SKM-1 treated with dmso at 0.1 percent for 144 hours (cell line): Measurements from ENCODE around the gene DNAH5.
"Not testable (repeated sequence)": the region's sequence is repeated elsewhere in the genome, so short reads cannot be mapped to it uniquely, and the experiment has no call there.

Experiments
- DNase-seq: peaks from one replicate; lab custom pipeline; 2025; ENCODE audit not compliant: unreplicated experiment; lab: John Stamatoyannopoulos, UW

The DNAH5 gene

GRCh38 chr5:13944560-13945199 is at the start of gene DNAH5:
DNAH5 (minus strand) TSS chr5:13944688; CDS start chr5:13944438, 250 bp downstream.
- DNase-seq, result no peak

DNA sequence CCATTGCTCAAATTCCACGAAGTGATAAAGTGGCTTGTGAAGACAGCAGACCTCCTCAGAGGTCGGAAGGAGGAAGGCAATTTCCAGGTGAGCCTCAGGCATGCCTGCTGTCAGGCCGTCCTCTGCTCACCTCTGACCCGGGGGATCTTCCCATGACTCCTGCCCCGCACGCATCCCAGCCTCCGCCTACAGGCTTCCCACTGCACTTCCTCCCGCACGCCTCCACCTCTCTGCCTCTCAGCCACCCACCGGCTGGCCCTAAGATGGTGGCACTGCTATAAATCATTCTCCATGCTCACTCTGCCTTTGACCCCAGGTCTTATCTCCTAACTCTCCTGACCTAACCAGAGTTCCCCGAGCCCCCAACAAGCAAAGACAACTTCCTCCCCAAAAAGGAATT is 49.4 kb upstream of the DNAH5 start:
- no peak for DNase-seq

- DNase-seq, result no peak
Measured at GRCh38 chr5:13992795-13993194, 48.3 kb upstream of the DNAH5 start.

GRCh38 chr5:13991365-13991764 is 46.9 kb upstream of the DNAH5 start:
- no peak for DNase-seq

DNA sequence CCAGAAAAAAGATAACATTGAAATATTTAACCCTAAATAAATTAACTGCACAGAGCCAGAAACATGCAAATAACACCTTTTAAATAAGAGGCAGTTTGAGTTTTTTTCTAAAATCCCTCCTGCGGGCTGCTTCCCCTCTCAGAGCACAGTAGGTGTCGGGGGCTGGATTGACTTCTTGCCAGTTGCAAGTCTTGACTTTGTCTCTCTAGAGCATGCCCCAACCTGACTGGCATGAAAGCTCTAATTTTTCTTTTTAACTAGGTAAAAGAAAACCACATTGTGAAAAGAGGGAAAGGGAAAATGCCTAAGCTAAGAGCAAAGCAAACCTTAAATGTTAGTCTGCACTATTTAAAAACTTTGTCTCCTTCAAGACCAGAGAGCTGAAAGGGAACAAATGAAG is 46.4 kb upstream of the DNAH5 start:
- no peak for DNase-seq

GRCh38 chr5:13989832-13990231 is 45.3 kb upstream of the DNAH5 start:
- DNase-seq, result no peak

- DNase-seq, result peak; percentile 25
Measured at GRCh38 chr5:13987843-13988464, 43.5 kb upstream of the DNAH5 start.

- no peak for DNase-seq
Measured at GRCh38 chr5:13985731-13986418, 41.4 kb upstream of the DNAH5 start.

GRCh38 chr5:13984888-13985287 is 40.4 kb upstream of the DNAH5 start:
- not testable (repeated sequence) for DNase-seq

DNA sequence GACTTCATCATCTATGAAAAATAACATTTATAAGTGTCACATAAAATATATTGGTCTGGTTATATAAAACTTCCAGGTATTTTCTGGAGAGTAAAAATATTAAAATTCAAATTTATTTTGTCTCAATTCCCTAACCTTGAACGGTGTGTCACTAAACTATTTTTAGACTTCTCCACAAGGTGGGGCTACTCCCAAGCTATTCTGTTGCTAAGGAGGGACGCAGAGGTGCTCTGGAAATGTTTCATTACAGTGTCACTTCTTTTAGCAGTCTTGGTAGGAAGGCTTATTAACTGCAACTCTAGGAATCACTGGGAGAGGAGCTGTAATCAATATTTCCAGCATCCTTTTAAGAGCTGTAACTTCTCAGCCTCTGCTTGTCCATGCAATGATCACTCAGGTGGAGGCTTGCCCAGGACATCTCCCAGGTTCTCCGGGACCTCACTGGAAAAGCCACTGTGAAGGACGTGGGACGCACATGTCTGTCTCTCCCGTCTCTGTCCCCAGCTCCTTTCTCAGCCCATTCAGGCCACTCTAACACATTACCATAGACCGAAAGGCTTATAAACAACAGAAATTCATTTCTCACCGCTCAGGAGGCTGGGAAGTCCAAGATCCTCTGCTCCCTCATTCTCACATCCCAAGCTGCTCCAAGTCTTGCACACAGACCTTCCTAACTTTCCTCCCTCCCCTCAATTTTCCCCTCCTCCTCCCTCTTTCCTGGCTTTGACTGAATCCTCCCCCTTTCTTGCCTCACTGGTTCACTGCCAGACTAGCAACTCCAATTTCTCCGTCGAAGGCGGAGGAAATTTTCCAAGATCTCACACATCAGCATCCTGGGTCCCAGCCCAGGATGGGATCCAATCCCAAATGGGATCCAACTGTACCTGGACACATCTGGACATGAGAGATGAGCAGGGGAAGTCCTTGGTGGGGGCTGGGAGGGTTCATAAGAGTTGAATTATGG is 32.7 kb upstream of the DNAH5 start:
- peak; percentile 27 for DNase-seq

GRCh38 chr5:13976223-13976622 is 31.7 kb upstream of the DNAH5 start:
- DNase-seq, result no peak

- no peak for DNase-seq
Measured at GRCh38 chr5:13975246-13975645, 30.8 kb upstream of the DNAH5 start.

GRCh38 chr5:13973724-13974123 is 29.2 kb upstream of the DNAH5 start:
- DNase-seq, result no peak

GRCh38 chr5:13972029-13972428 is 27.5 kb upstream of the DNAH5 start:
- no peak for DNase-seq

GRCh38 chr5:13957032-13957645 is 12.7 kb upstream of the DNAH5 start:
- peak; percentile 51 for DNase-seq

DNA sequence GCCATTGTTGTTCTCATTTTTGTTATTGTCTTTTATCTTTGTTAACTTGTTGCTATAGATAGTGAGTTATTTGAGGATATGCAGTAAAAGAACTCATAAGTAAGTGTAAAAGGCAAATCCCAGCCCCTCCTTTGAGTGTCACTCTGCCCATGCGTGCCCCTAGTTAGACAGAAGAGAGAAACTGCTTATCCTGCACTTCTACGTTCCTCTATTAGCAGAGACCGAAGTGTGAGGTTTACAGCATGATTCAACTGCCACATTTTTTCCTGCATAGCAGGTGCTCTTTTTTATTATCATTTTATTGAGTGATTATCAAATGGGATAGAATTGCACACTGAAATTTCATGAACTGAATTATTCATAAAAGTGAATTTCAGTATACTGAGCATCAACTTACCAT is 12.0 kb upstream of the DNAH5 start:
- DNase-seq, result no peak

GRCh38 chr5:13955896-13956295 is 11.4 kb upstream of the DNAH5 start:
- DNase-seq, result no peak

DNA sequence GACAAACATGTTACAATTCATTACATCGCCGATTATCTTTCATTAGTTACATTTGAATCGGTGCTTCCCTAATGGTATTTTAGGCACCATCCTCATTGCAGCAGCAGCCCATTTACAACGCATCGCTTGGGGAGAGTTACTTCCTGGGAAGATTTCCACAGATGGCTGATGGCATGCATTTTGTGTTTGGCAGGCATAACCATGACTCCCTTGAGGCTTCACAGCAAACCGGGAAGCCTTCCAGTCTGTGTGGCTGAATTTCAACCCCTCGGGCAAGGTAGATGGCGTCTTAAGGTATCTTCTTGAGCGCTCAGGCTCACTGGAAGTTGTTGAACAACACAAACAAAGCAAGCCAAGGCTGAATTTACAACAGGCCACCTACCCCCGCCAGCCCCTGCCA is 1.6 kb upstream of the DNAH5 start:
- DNase-seq, result no peak

GRCh38 chr5:13945271-13945670 is 783 bp upstream of the DNAH5 start:
- DNase-seq, result no peak

GRCh38 chr5:13943676-13944075 is 812 bp downstream of the DNAH5 start:
- DNase-seq, result no peak

GRCh38 chr5:13941468-13941867 is 3.0 kb downstream of the DNAH5 start:
- no peak for DNase-seq
